K562 (cell line): ENCODE data around the gene NMNAT3. TPM values are rescaled to one million over a fixed set of nuclear protein-coding genes. Genes with fewer than 3 reads are reported as not detected.

ENCODE experiments used
- ATAC-seq: fragments of 200-7000 bp; cut with Tn5 transposase; 3 replicates; pipeline ENCODE4 v1.9.1; 2020; ENCODE audit warnings: moderate library complexity
- Bru-seq: library from RNA; stranded (reverse); fragments of 400-500 nt; gene quantifications from one replicate; lab custom pipeline; 2021; lab: Mats Ljungman, UMichigan
- BruChase-seq, 2 experiments: library from RNA; stranded (reverse); fragments of 400-500 nt; gene quantifications; one replicate each; lab custom pipeline; 2021; lab: Mats Ljungman, UMichigan
- BruUV-seq: library from RNA; stranded (reverse); fragments of 400-500 nt; replicated peaks from 2 replicates; lab custom pipeline; 2021; lab: Mats Ljungman, UMichigan
- CTCF ChIA-PET: fragments of 300-600 bp; formaldehyde crosslinking; extraction: SDS; loops from one replicate; lab custom pipeline; 2021; ENCODE audit warnings: low intra/inter-chr PET ratio; lab: Yijun Ruan, JAX
- POLR2A ChIA-PET: fragments of 300-600, 350-650 bp; sonication (Branson Sonifier 250); formaldehyde crosslinking; extraction: SDS; loops from one replicate; lab custom pipeline; 2021; ENCODE audit warnings: antibody characterized with exemption, inconsistent platforms; lab: Yijun Ruan, JAX
- DNase-seq, 4 experiments: peaks; one replicate each; pipeline versions ENCODE4 v3.0.0 to v3.0.0-alpha.2; 2011 to 2018; ENCODE audit warnings: low spot score in 3 of 4, mixed read lengths in 3 of 4; ENCODE audit errors: extremely low read depth in 1 of 4
- FAIRE-seq: peaks from 2 replicates; lab custom pipeline; 2011; peaks lifted over from hg19 to GRCh38; lab: Jason Lieb, UNC
- H2AFZ ChIP-seq: 2 replicates; pipeline ENCODE4 v1.6.0; 2011; ENCODE audit warnings: low read depth, low read length, control low read depth, inconsistent platforms
- H3K27ac ChIP-seq: fragments of 200-600 bp; 3 replicates; pipeline ENCODE4 v1.8.0; 2011; ENCODE audit warnings: low read depth, mild to moderate bottlenecking, control low read depth, inconsistent platforms, low read length, moderate library complexity, mixed read lengths; ENCODE audit errors: extremely low read depth
- H3K27me3 ChIP-seq, 2 experiments: fragments of 300-600 bp in 1 of 2; 2 replicates in 1 of 2; 3 replicates in 1 of 2; pipeline versions ENCODE4 v1.6.0 to v1.8.0; 2011; ENCODE audit warnings: inconsistent platforms in 2 of 2, low read length in 2 of 2, mild to moderate bottlenecking in 1 of 2, mixed read lengths in 1 of 2, moderate library complexity in 1 of 2; ENCODE audit not compliant: control insufficient read depth in 2 of 2, insufficient read depth in 2 of 2
- H3K36me3 ChIP-seq: fragments of 300-600 bp; 3 replicates; pipeline ENCODE4 v1.8.0; 2011; ENCODE audit warnings: mild to moderate bottlenecking, low read length, inconsistent platforms; ENCODE audit not compliant: control insufficient read depth, insufficient read depth
- H3K4me1 ChIP-seq, 2 experiments: fragments of 200-600 bp in 1 of 2; replicated peaks in 1 of 2; 2 replicates in 1 of 2; 3 replicates in 1 of 2; pipeline versions ENCODE4 v1.5.1 to v1.8.0; 2011; ENCODE audit warnings: inconsistent platforms in 2 of 2, low read length in 2 of 2, mild to moderate bottlenecking in 1 of 2, mixed read lengths in 1 of 2, moderate library complexity in 1 of 2; ENCODE audit not compliant: control insufficient read depth in 2 of 2, insufficient read depth in 2 of 2
- H3K4me2 ChIP-seq: 2 replicates; pipeline ENCODE4 v1.6.1; 2011; ENCODE audit warnings: low read length, control low read depth, inconsistent platforms, mixed read lengths; ENCODE audit not compliant: insufficient read depth
- H3K4me3 ChIP-seq: fragments of 200-600 bp; sonication (generic), shearing (Covaris generic); 2 replicates; pipeline ENCODE4 v1.5.1; 2016; ENCODE audit warnings: control low read depth, inconsistent platforms
- H3K79me2 ChIP-seq: fragments of 200-600 bp; 3 replicates; pipeline ENCODE4 v1.8.0; 2011; ENCODE audit warnings: low read length, inconsistent platforms; ENCODE audit not compliant: control insufficient read depth, insufficient read depth
- H3K9ac ChIP-seq, 2 experiments: 2 replicates each; pipeline versions ENCODE4 v1.6.0 to v1.6.1; 2011; ENCODE audit warnings: low read depth in 2 of 2, low read length in 2 of 2, control low read depth in 1 of 2, inconsistent platforms in 1 of 2, mild to moderate bottlenecking in 1 of 2, mixed read lengths in 1 of 2; ENCODE audit not compliant: insufficient read depth in 1 of 2
- H3K9me1 ChIP-seq: one replicate; pipeline ENCODE4 v1.6.0; 2011; ENCODE audit warnings: inconsistent platforms, mild to moderate bottlenecking, low read length, moderate library complexity; ENCODE audit not compliant: control insufficient read depth, insufficient read depth
- H3K9me3 ChIP-seq: replicated peaks from 2 replicates; pipeline ENCODE4 v1.5.1; 2011; ENCODE audit warnings: low read depth, low read length, inconsistent platforms; ENCODE audit not compliant: control insufficient read depth, insufficient read depth
- H4K20me1 ChIP-seq: replicated peaks from 2 replicates; pipeline ENCODE4 v1.6.1; 2011; ENCODE audit warnings: low read length, inconsistent platforms, mixed read lengths; ENCODE audit not compliant: control insufficient read depth, insufficient read depth
- NR2C1 ChIP-seq, 2 experiments: fragments of 450-650 bp; IDR thresholded peaks; 2 replicates each; pipeline ENCODE4 v1.6.1; 2017; ENCODE audit warnings: mild to moderate bottlenecking in 2 of 2, antibody characterized with exemption in 1 of 2, inconsistent platforms in 1 of 2, missing compliant biosample characterization in 1 of 2, missing genetic modification characterization in 1 of 2
- RBBP5 ChIP-seq: fragments of 200-600 bp; sonication (generic); IDR thresholded peaks from 2 replicates; pipeline ENCODE4 v1.6.1; 2012; ENCODE audit warnings: borderline replicate concordance, mild to moderate bottlenecking, low read length, control low read depth, inconsistent platforms; ENCODE audit not compliant: insufficient read depth, poor library complexity, severe bottlenecking
- SMAD3 ChIP-seq: fragments of 450-650 bp; formaldehyde crosslinking; conservative IDR thresholded peaks from 2 replicates; pipeline ENCODE4 v1.4.0; 2020; ENCODE audit warnings: mild to moderate bottlenecking
- SMAD4 ChIP-seq: fragments of 250-450 bp; sonication (Bioruptor Pico); conservative IDR thresholded peaks from 2 replicates; pipeline ENCODE4 v1.8.0; 2021; ENCODE audit warnings: inconsistent platforms, mild to moderate bottlenecking, moderate library complexity
- ZBTB12 ChIP-seq: fragments of 250-450 bp; sonication (Bioruptor Pico); IDR thresholded peaks from 2 replicates; pipeline ENCODE4 v1.4.0; 2020
- ZNF436 ChIP-seq: fragments of 250-450, 450-650 bp; sonication (Bioruptor Pico); formaldehyde crosslinking; IDR thresholded peaks from 2 replicates; pipeline ENCODE4 v1.7.0; 2020; ENCODE audit warnings: mild to moderate bottlenecking
- WGBS: fragments of 100-300 bp; shearing (Covaris generic); methylation state at CpG from one replicate; pipeline ENCODE4 v1.1.6; 2016; ENCODE audit warnings: low coverage, mixed read lengths; ENCODE audit not compliant: insufficient coverage; ENCODE audit errors: missing lambda C conversion rate; 5-methylcytosine and 5-hydroxymethylcytosine counted together
- in situ Hi-C: fragments of 300-500 bp; cut with MboI; formaldehyde crosslinking; loops from 4 replicates; pipeline ENCODE4 v1.15.0; 2018; ENCODE audit warnings: inconsistent platforms, mixed read lengths
- intact Hi-C: fragments of 100-400 bp; cut with micrococcal nuclease; formaldehyde crosslinking; loops from 2 replicates; pipeline ENCODE4 v1.14.2; 2022
- long read RNA-seq, 3 experiments: library from polyadenylated mRNA in 2 of 3; library from RNA in 1 of 3; unstranded in 2 of 3; stranded (forward) in 1 of 3; transcript quantifications; one replicate each; pipeline ENCODE4 v2.0.0, GENCODE V29; 2019 to 2022
- polyA minus RNA-seq, 3 experiments: library from RNA; depleted of rRNA, polyadenylated mRNA; stranded (reverse); fragments of >200 nt; gene quantifications; 2 replicates each; pipeline ENCODE4 v1.2.3, GENCODE V29; 2011
- polyA plus RNA-seq, 8 experiments: library from polyadenylated mRNA; depleted of rRNA in 4 of 8; stranded (reverse) in 5 of 8; unstranded in 3 of 8; fragments of >200 nt; fragmentation: Nextera tagmentation in 2 of 8; fragmentation: Illumina TruSeq in 1 of 8; extraction: Ambion mirVana in 2 of 8; extraction: Trizol in 1 of 8; gene quantifications; 2 replicates each; pipeline versions ENCODE4 v1.2.1 to v1.2.3, GENCODE V29; 2011 to 2014; ENCODE audit warnings: inconsistent platforms in 1 of 8, missing spikeins in 1 of 8
- total RNA-seq, 7 experiments: library from RNA; depleted of rRNA in 6 of 7; stranded (reverse); fragments of >200 nt in 6 of 7; fragmentation: Illumina TruSeq in 2 of 7; extraction: Trizol in 2 of 7; gene quantifications; 2 replicates each; pipeline versions ENCODE4 v1.2.1 to v1.2.3, GENCODE V29; 2011 to 2021; ENCODE audit warnings: low replicate concordance in 1 of 7
- TF ChIP-seq, protein P1 (sequence below): sonication (generic); formaldehyde crosslinking; IDR thresholded peaks from 2 replicates; pipeline ENCODE4 v1.4.0; 2020; ENCODE audit warnings: mild to moderate bottlenecking, missing genetic modification reagents
- TF ChIP-seq, protein P2 (sequence below): sonication (generic); formaldehyde crosslinking; IDR thresholded peaks from 2 replicates; pipeline ENCODE4 v1.8.0; 2022; ENCODE audit warnings: missing genetic modification reagents, mild to moderate bottlenecking, borderline replicate concordance
- TF ChIP-seq, protein P3 (sequence below): sonication (generic); formaldehyde crosslinking; IDR thresholded peaks from 2 replicates; pipeline ENCODE4 v1.9.0; 2022; ENCODE audit warnings: mild to moderate bottlenecking, missing genetic modification reagents

Gene NMNAT3
- total RNA-seq (2011; cell fraction: chromatin; rRNA removed; ENCODE audit: low replicate concordance): 4.4 and 10.3 TPM in 2 replicates
- 4.2 and 6.3 TPM in 2 replicates for total RNA-seq (2011; cell fraction: nucleolus; rRNA removed)
- 6.5 and 8.8 TPM in 2 replicates for total RNA-seq (2011; cell fraction: nucleoplasm; rRNA removed)
- total RNA-seq (2014; rRNA removed): 7.4 and 8.5 TPM in 2 replicates
- 6.1 and 6.7 TPM in 2 replicates for total RNA-seq (2014; rRNA removed; fragmentation: Illumina TruSeq; extraction: Trizol)
- total RNA-seq (2015; rRNA removed; fragmentation: Illumina TruSeq; extraction: Trizol): 5.3 and 6.6 TPM in 2 replicates
- 6.8 and 7.1 TPM in 2 replicates for total RNA-seq (2021)
- 3.8 and 4.8 TPM in 2 replicates for polyA plus RNA-seq (2011; rRNA removed)
- 5.0 and 11.0 TPM in 2 replicates for polyA plus RNA-seq (2011; cell fraction: cytosol; rRNA removed)
- 4.8 and 11.5 TPM in 2 replicates for polyA plus RNA-seq (2011; cell fraction: nucleus; rRNA removed)
- polyA plus RNA-seq (2012): 7.6 and 9.0 TPM in 2 replicates
- polyA plus RNA-seq (2014; fragmentation: Illumina TruSeq; extraction: Trizol): 6.5 and 7.0 TPM in 2 replicates
- 1 to 10 TPM; 2.3 to 3.1 TPM for polyA plus RNA-seq (2014; fragmentation: Nextera tagmentation; extraction: Ambion mirVana)
- 8.3 and 12.5 TPM in 2 replicates for polyA plus RNA-seq (2014; rRNA removed)
- polyA minus RNA-seq (2011; rRNA and poly(A)+ RNA removed): 3.4 and 5.1 TPM in 2 replicates
- polyA minus RNA-seq (2011; cell fraction: cytosol; rRNA and poly(A)+ RNA removed): 2.2 and 2.9 TPM in 2 replicates
- 5.7 and 5.8 TPM in 2 replicates for polyA minus RNA-seq (2011; cell fraction: nucleus; rRNA and poly(A)+ RNA removed)
- percentile 51 among the genes with signal in this experiment for Bru-seq, nascent RNA
- BruChase-seq, experiment 1, labeled RNA remaining after a 2-hour chase: percentile 49 among the genes with signal in this experiment
- percentile 45 among the genes with signal in this experiment for BruChase-seq, experiment 2, labeled RNA remaining after a 6-hour chase
- long read RNA-seq, experiment 1, partial matches to known transcripts: 1 of 12 reads
- long read RNA-seq, experiment 1, other reads (novel, unspliced or antisense): 7 of 12 reads
- long read RNA-seq, experiment 2, partial matches to known transcripts: 0 of 2 reads
- long read RNA-seq, experiment 2, other reads (novel, unspliced or antisense): 1 of 2 reads
- long read RNA-seq, experiment 3, partial matches to known transcripts: 0 of 4 reads
- long read RNA-seq, experiment 3, other reads (novel, unspliced or antisense): 1 of 4 reads

DNA sequence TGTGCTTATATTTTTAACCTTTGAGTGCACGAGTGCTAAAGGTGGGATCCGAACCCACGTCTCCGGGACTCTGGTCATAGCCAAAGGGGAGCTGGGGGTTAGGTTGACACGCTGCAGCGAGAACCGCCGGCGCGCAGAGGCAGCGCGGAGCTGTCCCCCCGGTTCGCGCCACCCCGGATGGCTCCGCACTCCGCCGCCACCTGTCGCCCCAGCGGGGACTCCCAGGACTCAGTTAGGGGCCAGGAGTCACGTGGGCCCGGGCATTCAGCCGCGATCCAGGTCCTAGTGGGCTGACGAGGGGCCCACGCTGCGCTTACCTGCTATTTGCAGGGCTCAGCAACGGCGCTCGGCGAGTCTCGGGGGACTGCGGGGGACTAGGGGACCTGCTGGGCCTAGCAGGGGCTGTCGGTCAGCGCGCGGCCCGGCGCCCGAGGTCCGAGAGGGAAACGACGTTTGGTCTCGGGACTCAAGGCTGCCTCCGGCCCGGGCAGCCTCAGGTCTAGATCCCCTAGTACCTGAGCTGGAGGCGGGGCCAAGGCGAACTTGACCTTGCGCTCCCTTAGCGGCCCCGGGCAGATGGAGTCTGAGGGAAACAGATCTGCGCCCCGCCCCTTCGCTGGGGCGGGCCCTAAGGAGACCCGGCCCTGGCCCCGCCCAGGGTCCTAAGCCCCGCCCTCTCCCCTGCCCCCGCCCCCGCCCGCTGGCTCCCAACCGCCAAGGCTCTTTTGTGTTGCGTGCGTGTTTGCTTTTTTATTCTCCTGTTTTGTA is at the start of gene NMNAT3:
TSS of gene NMNAT3 (minus strand) at position 585 of the 768 bp plus-strand sequence. CDS start 50,248 bp downstream, outside the sequence.
- CTCF ChIA-PET: no interaction called here
- no peaks in the 10 kb centered on the region for H3K9me3 ChIP-seq
- intact Hi-C loops: loop anchor here (5.0 kb wide), 1 partner anchor 155 kb away; no protein-coding TSS in a partner anchor
- in situ Hi-C loops: no loop called here
- H3K27me3 ChIP-seq: no peaks in the 10 kb centered on the region
- H3K4me3 ChIP-seq: peak within 1 kb of the TSS; percentile 70
- H2AFZ ChIP-seq: peak within 1 kb of the TSS; percentile 98
- ATAC-seq (peak; percentile 98), FAIRE-seq (peak; percentile 79), DNase-seq (peak; percentile 93 to 98 (median 97))
- peak within 1 kb of the TSS; percentile 70 to 93 for H3K9ac ChIP-seq
- H3K4me2 ChIP-seq: peak within 1 kb of the TSS; percentile 78
- peaks cover 7 to 9% of the 10 kb centered on the region in 2 experiments; a peak in 4 of 5 replicates for H3K4me1 ChIP-seq
- WGBS: under 1% methylated on average over 24 of the region's 65 CpGs
- peaks cover 5% of the 10 kb centered on the region; the same call in 1 of the 3 replicates for H3K79me2 ChIP-seq
- TSS peak; percentile 36 for BruUV-seq
- peak within 1 kb of the TSS; percentile 81 for H3K27ac ChIP-seq
- POLR2A ChIA-PET: interaction anchor here (0.6 to 1.7 kb wide), 6 partner anchors 9 to 159 kb away, joined by 3 to 5 read pairs (median 4); no protein-coding TSS in a partner anchor
- H3K36me3 ChIP-seq: no peaks in the 10 kb centered on the region
- H3K9me1 ChIP-seq: no peaks in the 10 kb centered on the region
- H4K20me1 ChIP-seq: no peaks in the 10 kb centered on the region
- no peak for TF ChIP-seq SMAD3 (CRISPR knock-in tag)
- TF ChIP-seq SMAD4 (CRISPR knock-in tag): 0 out of 2 replicates have a peak, but pooled peaks have one; percentile 35
- no peak for TF ChIP-seq ZNF436 (CRISPR knock-in tag)
- TF ChIP-seq, protein P1, sequence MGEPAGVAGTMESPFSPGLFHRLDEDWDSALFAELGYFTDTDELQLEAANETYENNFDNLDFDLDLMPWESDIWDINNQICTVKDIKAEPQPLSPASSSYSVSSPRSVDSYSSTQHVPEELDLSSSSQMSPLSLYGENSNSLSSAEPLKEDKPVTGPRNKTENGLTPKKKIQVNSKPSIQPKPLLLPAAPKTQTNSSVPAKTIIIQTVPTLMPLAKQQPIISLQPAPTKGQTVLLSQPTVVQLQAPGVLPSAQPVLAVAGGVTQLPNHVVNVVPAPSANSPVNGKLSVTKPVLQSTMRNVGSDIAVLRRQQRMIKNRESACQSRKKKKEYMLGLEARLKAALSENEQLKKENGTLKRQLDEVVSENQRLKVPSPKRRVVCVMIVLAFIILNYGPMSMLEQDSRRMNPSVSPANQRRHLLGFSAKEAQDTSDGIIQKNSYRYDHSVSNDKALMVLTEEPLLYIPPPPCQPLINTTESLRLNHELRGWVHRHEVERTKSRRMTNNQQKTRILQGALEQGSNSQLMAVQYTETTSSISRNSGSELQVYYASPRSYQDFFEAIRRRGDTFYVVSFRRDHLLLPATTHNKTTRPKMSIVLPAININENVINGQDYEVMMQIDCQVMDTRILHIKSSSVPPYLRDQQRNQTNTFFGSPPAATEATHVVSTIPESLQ (CRISPR knock-in tag): no peak
- TF ChIP-seq, protein P2, sequence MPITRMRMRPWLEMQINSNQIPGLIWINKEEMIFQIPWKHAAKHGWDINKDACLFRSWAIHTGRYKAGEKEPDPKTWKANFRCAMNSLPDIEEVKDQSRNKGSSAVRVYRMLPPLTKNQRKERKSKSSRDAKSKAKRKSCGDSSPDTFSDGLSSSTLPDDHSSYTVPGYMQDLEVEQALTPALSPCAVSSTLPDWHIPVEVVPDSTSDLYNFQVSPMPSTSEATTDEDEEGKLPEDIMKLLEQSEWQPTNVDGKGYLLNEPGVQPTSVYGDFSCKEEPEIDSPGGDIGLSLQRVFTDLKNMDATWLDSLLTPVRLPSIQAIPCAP (CRISPR knock-in tag): no peak
- TF ChIP-seq RBBP5: peak; percentile 69
- TF ChIP-seq ZBTB12: no peak
- TF ChIP-seq NR2C1 (IDR thresholded peaks at IDR 0.05): peak; percentile 32; the same call in 1 of the 2 replicates
- 0 out of 2 replicates have a peak, but pooled peaks have one; percentile 16 for TF ChIP-seq NR2C1 (tag; IDR thresholded peaks at IDR 0.05)
- TF ChIP-seq, protein P3, sequence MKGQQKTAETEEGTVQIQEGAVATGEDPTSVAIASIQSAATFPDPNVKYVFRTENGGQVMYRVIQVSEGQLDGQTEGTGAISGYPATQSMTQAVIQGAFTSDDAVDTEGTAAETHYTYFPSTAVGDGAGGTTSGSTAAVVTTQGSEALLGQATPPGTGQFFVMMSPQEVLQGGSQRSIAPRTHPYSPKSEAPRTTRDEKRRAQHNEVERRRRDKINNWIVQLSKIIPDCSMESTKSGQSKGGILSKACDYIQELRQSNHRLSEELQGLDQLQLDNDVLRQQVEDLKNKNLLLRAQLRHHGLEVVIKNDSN (CRISPR knock-in tag): peak; percentile 96
